ENCODE measurements around the gene CARD9. TPM values are rescaled to one million over a fixed set of nuclear protein-coding genes. Genes with fewer than 3 reads are reported as not detected.
"Not testable (repeated sequence)": the region's sequence is repeated elsewhere in the genome, so short reads cannot be mapped to it uniquely, and the experiment has no call there.

CARD9 gene
- total RNA-seq, 1 donor from 2014 or later: 1.9 TPM

DNA sequence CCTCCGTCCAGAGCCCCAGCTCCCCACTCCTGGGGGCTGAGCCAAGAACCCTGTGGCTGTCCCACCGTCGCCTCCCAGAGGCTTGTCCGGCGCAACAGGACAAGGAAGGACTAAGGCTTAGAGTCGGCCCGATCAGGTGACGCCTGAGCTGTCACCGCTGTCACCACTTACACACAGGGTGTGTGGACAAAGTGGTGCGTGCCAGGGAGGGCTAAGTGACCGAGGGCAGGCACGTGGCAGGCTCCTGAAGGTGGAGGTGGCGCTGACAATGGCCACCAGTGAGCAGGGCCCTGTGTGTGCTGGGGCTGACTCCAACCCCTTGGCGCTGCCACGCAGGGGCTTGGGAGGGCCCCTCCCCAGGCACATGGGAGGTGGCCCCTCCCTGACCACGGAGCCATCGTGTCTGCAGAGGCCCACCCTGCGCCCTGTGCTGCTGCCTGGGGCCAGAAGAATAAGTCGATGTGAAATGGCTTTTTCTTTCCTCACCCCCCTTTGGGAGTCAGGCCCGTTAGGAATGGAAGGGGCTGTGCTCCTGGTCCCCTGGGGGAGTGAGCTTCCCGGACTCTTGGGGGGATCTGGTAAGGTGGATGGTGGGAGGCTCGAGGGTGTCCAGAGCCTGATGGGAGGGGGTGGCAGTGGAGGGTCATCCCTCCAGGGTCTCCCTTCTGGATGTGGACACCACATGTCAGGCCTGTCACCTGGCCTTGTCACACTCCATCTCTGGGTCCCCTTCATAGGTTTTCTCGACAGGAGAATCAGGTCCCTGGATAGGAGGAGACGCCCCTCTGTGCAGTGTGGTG is 48.8 kb downstream of the CARD9 start:
- no peaks in the 10 kb centered on the region for H3K36me3 Mint-ChIP-seq (ENCODE audit: low read depth)
- H3K4me1 Mint-ChIP-seq (ENCODE audit: low read depth): peaks cover 27% of the 10 kb centered on the region
- H3K4me3 Mint-ChIP-seq (ENCODE audit: unreplicated experiment): no peak overlapping the region
- peaks cover 5% of the 10 kb centered on the region for H3K27me3 Mint-ChIP-seq (ENCODE audit: low read depth)
- peaks cover 10% of the 10 kb centered on the region for H3K9me3 Mint-ChIP-seq (ENCODE audit: low read depth)
- H3K27ac Mint-ChIP-seq (ENCODE audit: unreplicated experiment): no peak overlapping the region
- TF ChIP-seq, protein P1, sequence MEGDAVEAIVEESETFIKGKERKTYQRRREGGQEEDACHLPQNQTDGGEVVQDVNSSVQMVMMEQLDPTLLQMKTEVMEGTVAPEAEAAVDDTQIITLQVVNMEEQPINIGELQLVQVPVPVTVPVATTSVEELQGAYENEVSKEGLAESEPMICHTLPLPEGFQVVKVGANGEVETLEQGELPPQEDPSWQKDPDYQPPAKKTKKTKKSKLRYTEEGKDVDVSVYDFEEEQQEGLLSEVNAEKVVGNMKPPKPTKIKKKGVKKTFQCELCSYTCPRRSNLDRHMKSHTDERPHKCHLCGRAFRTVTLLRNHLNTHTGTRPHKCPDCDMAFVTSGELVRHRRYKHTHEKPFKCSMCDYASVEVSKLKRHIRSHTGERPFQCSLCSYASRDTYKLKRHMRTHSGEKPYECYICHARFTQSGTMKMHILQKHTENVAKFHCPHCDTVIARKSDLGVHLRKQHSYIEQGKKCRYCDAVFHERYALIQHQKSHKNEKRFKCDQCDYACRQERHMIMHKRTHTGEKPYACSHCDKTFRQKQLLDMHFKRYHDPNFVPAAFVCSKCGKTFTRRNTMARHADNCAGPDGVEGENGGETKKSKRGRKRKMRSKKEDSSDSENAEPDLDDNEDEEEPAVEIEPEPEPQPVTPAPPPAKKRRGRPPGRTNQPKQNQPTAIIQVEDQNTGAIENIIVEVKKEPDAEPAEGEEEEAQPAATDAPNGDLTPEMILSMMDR (IDR thresholded peaks at IDR 0.05): peak; percentile 50
- DNase-seq (ENCODE audit: low spot score): no peak

DNA sequence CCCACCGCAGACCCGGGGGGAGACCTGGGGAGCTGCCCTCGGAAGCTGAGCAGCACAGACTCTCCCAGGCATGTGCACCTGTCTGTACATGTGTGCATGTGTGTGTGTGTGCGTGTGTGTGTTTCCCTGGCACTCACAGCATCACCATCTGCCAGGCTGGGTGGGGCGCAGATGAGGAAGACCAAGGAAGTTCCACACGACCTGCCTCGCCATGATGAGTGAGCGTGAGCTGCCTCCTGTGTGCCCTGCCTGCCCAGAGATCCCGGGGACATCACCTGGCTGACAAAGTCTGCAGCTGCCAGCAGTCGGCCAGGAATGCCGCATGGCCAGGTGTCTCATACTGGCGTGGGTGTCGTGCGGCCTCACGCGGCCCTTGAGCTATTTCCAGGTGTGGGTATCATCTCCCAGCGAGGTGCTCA is 50.1 kb downstream of the CARD9 start:
- peaks cover 15% of the 10 kb centered on the region for H3K4me1 Mint-ChIP-seq (ENCODE audit: low read depth)
- peaks cover 10% of the 10 kb centered on the region for H3K9me3 Mint-ChIP-seq (ENCODE audit: low read depth)
- H3K27me3 Mint-ChIP-seq (ENCODE audit: low read depth): peaks cover 5% of the 10 kb centered on the region
- H3K4me3 Mint-ChIP-seq (ENCODE audit: unreplicated experiment): no peak overlapping the region
- TF ChIP-seq, protein P1 (IDR thresholded peaks at IDR 0.05): no peak
- H3K27ac Mint-ChIP-seq (ENCODE audit: unreplicated experiment): no peak overlapping the region
- H3K36me3 Mint-ChIP-seq (ENCODE audit: low read depth): no peaks in the 10 kb centered on the region
- DNase-seq (ENCODE audit: low spot score): no peak

DNA sequence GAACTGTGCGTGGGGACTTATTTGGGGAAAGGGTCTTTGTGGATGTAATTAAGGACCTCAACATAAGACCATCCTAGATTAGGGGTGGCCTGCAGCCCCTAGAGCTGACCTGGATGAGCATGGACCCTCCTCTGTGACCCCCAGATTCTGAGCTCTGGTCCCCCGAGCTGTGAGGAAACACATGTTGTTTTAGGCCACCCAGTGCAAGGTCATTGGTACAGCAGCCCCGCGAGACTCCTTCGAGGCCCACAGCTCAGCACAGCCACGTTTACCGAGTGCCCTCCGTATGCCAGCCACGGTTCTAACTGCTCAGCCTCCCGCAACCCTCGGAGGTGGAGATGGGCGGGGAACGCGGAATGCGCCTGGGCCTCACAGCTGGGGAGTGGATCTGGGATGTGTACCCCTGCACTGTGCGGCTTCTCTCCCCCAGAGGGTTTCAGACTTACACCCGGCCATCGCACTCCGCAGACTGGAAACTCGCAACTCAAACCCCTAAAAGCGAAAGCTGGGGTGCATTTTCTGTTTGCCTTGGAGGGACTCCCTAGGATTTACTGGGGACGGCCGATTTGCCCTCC is 50.6 kb downstream of the CARD9 start:
- peaks cover 5% of the 10 kb centered on the region for H3K27me3 Mint-ChIP-seq (ENCODE audit: low read depth)
- H3K27ac Mint-ChIP-seq (ENCODE audit: unreplicated experiment): no peak overlapping the region
- H3K36me3 Mint-ChIP-seq (ENCODE audit: low read depth): no peaks in the 10 kb centered on the region
- H3K4me1 Mint-ChIP-seq (ENCODE audit: low read depth): peaks cover 15% of the 10 kb centered on the region
- H3K4me3 Mint-ChIP-seq (ENCODE audit: unreplicated experiment): no peak overlapping the region
- H3K9me3 Mint-ChIP-seq (ENCODE audit: low read depth): peaks cover 10% of the 10 kb centered on the region
- no peak for DNase-seq (ENCODE audit: low spot score)
- TF ChIP-seq, protein P1 (IDR thresholded peaks at IDR 0.05): no peak

DNA sequence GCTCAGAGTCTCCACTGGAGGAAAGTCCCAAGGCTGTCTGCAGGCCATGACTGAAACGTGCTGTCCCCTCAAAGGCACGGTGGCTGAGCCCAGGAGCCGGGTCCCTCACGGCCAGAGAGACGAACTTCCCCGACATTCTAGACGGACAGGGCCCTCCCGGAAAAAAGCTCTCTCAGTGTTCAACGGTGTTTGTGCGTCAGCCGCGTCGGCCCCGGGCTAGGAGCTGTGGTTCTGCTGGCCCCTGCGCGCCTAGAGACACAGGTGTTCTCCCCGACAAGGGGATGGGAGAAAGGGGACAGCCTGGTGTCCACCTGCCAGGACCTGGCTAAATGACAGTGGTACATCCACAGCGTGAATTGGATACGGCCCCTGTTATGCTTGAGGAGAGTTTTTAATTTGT is 51.9 kb downstream of the CARD9 start:
- Mint-ChIP-seq H3K9me3 (ENCODE audit: low read depth) (peaks cover 10% of the 10 kb centered on the region), H3K4me3 (ENCODE audit: unreplicated experiment) (no peak overlapping the region), H3K27ac (ENCODE audit: unreplicated experiment) (no peak overlapping the region), H3K27me3 (ENCODE audit: low read depth) (peaks cover 5% of the 10 kb centered on the region), H3K36me3 (ENCODE audit: low read depth) (no peaks in the 10 kb centered on the region), H3K4me1 (ENCODE audit: low read depth) (peaks cover 10% of the 10 kb centered on the region)
- no peak for DNase-seq (ENCODE audit: low spot score)
- TF ChIP-seq, protein P1 (IDR thresholded peaks at IDR 0.05): no peak

DNA sequence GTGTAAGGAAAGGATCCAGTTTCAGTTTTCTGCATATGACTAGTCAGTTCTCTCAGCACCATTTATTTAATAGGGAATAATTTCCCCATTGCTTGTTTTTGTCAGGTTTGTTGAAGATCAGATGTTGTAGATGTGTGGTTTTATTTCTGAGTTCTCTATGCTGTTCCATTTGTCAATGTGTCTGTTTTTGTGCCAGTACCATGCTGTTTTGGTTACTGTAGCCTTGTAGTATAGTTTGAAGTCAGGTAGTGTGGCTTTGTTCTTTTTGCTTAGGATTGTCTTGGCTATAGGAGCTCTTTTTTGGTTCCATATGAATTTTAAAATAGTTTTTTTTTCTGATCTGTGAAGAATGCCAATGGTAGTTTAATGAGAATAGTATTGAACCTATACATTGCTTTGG is 52.5 kb downstream of the CARD9 start:
- not testable (repeated sequence) for DNase-seq (ENCODE audit: low spot score); H3K4me3 Mint-ChIP-seq (ENCODE audit: unreplicated experiment); H3K4me1 Mint-ChIP-seq (ENCODE audit: low read depth); H3K27ac Mint-ChIP-seq (ENCODE audit: unreplicated experiment); H3K27me3 Mint-ChIP-seq (ENCODE audit: low read depth); H3K36me3 Mint-ChIP-seq (ENCODE audit: low read depth)
- H3K9me3 Mint-ChIP-seq (ENCODE audit: low read depth): peaks cover 14% of the 10 kb centered on the region

DNA sequence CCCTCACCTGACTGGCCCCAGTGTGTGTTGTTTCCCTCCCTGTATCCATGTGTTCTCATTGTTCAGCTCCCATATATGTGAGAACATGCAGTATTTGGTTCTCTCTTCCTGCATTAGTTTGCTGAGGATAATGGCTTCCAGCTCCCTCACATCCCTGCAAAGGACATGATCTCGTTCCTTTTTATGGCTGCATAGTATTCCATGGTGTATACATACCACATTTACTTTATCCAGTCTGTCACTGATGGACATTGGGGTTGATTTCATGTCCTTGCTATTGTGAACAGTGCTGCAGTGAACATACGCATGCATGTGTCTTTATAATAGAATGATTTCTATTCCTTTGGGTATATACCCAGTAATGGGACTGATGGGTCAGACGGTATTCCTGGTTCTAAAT is 53.5 kb downstream of the CARD9 start:
- peaks cover 21% of the 10 kb centered on the region for H3K9me3 Mint-ChIP-seq (ENCODE audit: low read depth)
- not testable (repeated sequence) for H3K4me1 Mint-ChIP-seq (ENCODE audit: low read depth); H3K27ac Mint-ChIP-seq (ENCODE audit: unreplicated experiment)

DNA sequence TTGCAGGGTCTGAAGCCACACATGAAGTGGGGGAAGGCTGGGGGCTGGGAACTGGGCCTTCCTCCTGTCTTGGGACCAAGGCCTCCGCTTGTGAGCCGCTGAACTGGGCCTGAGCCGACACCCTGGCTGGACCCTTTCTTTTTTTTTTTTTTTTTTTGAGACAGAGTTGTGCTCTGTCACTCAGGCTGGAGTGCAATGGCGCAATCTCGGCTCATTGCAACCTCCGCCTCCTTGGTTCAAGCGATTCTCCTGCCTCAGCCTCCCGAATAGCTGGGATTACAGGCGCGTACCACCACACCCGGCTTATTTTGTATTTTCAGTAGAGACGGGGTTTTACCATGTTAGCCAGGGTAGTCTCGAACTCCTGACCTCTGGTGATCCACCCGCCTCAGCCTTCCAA is 54.2 kb downstream of the CARD9 start:
- H3K4me1 Mint-ChIP-seq (ENCODE audit: low read depth); H3K4me3 Mint-ChIP-seq (ENCODE audit: unreplicated experiment); H3K27me3 Mint-ChIP-seq (ENCODE audit: low read depth); H3K27ac Mint-ChIP-seq (ENCODE audit: unreplicated experiment); DNase-seq (ENCODE audit: low spot score); H3K36me3 Mint-ChIP-seq (ENCODE audit: low read depth): not testable (repeated sequence)
- H3K9me3 Mint-ChIP-seq (ENCODE audit: low read depth): peaks cover 28% of the 10 kb centered on the region

More for the DNA sequence above, 53.5 kb downstream of the CARD9 start:
- not testable (repeated sequence) for H3K27me3 Mint-ChIP-seq (ENCODE audit: low read depth); DNase-seq (ENCODE audit: low spot score); H3K4me3 Mint-ChIP-seq (ENCODE audit: unreplicated experiment); H3K36me3 Mint-ChIP-seq (ENCODE audit: low read depth)

Data from chondrocyte (in vitro differentiated cells).